ENCODE measurements around the gene CUEDC1. TPM values are rescaled to one million over a fixed set of nuclear protein-coding genes. Genes with fewer than 3 reads are reported as not detected.

The CUEDC1 gene
- total and polyA plus RNA-seq, 2 of the 4 experiments (the other 2 are of a cell fraction): 4.1 to 21.2 TPM

GRCh38 chr17:57984261-57984890 lies 29.2 kb upstream of the CUEDC1 start:
- Histone ChIP-seq H3K27me3 (ENCODE audit: control insufficient read depth, insufficient read depth, low read length) (no peaks in the 10 kb centered on the region), H3K23ac (ENCODE audit: low read depth, low read length) (peak overlapping the region; percentile 90; the same call in 1 of the 2 replicates), H2AFZ (replicated peaks; ENCODE audit: low read length, poor library complexity) (no peak overlapping the region), H3K4me3 (ENCODE audit: insufficient read depth, low read depth, low read length) (peak overlapping the region; percentile 4; the same call in 1 of the 2 replicates), H3K4ac (ENCODE audit: low read depth, low read length) (peak overlapping the region; percentile 59; the same call in 1 of the 2 replicates), H3K27ac (ENCODE audit: insufficient read depth, low read length) (peak overlapping the region; percentile 79; the same call in 1 of the 2 replicates), H3K4me1 (ENCODE audit: control insufficient read depth, insufficient read depth, low read length) (peaks cover 26% of the 10 kb centered on the region), H4K20me1 (ENCODE audit: insufficient read depth, low read length) (peaks cover 46% of the 10 kb centered on the region), H3K9me3 (ENCODE audit: control insufficient read depth, insufficient read depth, low read length) (no peaks in the 10 kb centered on the region), H2BK5ac (ENCODE audit: low read depth, low read length, poor library complexity, severe bottlenecking) (peak overlapping the region; percentile 77), H3K9ac (ENCODE audit: low read depth, low read length) (peak overlapping the region; percentile 57), H3K56ac (ENCODE audit: extremely low read depth, insufficient read depth, low read length) (peak overlapping the region; percentile 35; the same call in 1 of the 2 replicates), H3K4me2 (ENCODE audit: low read depth, low read length) (peak overlapping the region; percentile 90), H3K79me1 (ENCODE audit: low read depth in 1 of 2, low read length in 2 of 2) (peaks cover 14 to 61% of the 10 kb centered on the region in 2 experiments; a peak in 3 of 4 replicates), H4K5ac (ENCODE audit: low read depth, low read length) (no peak overlapping the region), H3K14ac (replicated peaks; ENCODE audit: low read depth, low read length) (0 out of 2 replicates have a peak overlapping the region, but pooled peaks have one; percentile 51), H2BK15ac (ENCODE audit: low read depth, low read length) (peak overlapping the region; percentile 52; the same call in 1 of the 3 replicates), H2AK5ac (ENCODE audit: low read depth, low read length) (no peak overlapping the region; the same call in 1 of the 2 replicates), H2BK20ac (ENCODE audit: low read depth, low read length) (no peak overlapping the region), H3K36me3 (ENCODE audit: control insufficient read depth, insufficient read depth, low read length) (peaks cover 18% of the 10 kb centered on the region), H3K9me1 (ENCODE audit: insufficient read depth, low read length) (peaks cover 12% of the 10 kb centered on the region), H2AK9ac (replicated peaks; ENCODE audit: low read depth, low read length, poor library complexity) (no peak overlapping the region), H3K18ac (ENCODE audit: low read depth, low read length) (peak overlapping the region; percentile 89), H2BK120ac (ENCODE audit: low read depth, low read length) (no peak overlapping the region), H4K8ac (ENCODE audit: low read depth in 2 of 2, low read length in 2 of 2) (peak overlapping the region in 1 of 2 experiments; percentile 33; a peak in 1 of 4 replicates), H4K91ac (ENCODE audit: insufficient read depth, low read depth, low read length) (peak overlapping the region; percentile 33; the same call in 1 of the 2 replicates)
- intact Hi-C loops (cut with micrococcal nuclease): no loop called here
- ChIA-PET CTCF (no interaction called here), POLR2A (ENCODE audit: unreplicated experiment) (interaction anchor here (1.1 kb wide), 1 partner anchor 29 kb away, joined by 4 read pairs; the partner anchor contains the start of gene CUEDC1)
- dilution Hi-C loops (cut with HindIII; ENCODE audit: low sequenced_read_pairs, unreplicated experiment): loop anchor here (25.0 kb wide), 1 partner anchor 122 kb away; the partner anchor contains the start of gene MRPS23
- 0% methylated on average over 1 of the region's 4 CpGs; no CpG with 5 or more reads in 1 of the 2 experiments for WGBS, 2 experiments (ENCODE audit: extremely low coverage in 2 of 2, insufficient read length in 1 of 2)
- DNase-seq: no peak
- no peak for ATAC-seq (ENCODE audit: low read depth)
- in situ Hi-C loops (cut with MboI; ENCODE audit: low sequenced_read_pairs): no loop called here
- BruUV-seq (replicated peaks): no TSS peak
- TF ChIP-seq FOS (IDR thresholded peaks at IDR 0.05; ENCODE audit: low read depth, low read length) (no peak), BHLHE40 (IDR thresholded peaks at IDR 0.05; ENCODE audit: low read depth, low read length) (no peak), CEBPB (IDR thresholded peaks at IDR 0.05; ENCODE audit: low read depth, low read length) (no peak), SMC3 (IDR thresholded peaks at IDR 0.05; ENCODE audit: low read depth, low read length) (no peak), RAD21 (IDR thresholded peaks at IDR 0.05; ENCODE audit: low read length) (no peak), MAFK (IDR thresholded peaks at IDR 0.05; ENCODE audit: low read depth, low read length) (no peak), USF2 (IDR thresholded peaks at IDR 0.05; ENCODE audit: low read depth, low read length) (no peak), RCOR1 (IDR thresholded peaks at IDR 0.05; ENCODE audit: insufficient replicate concordance, low read length) (no peak), NFE2L2 (IDR thresholded peaks at IDR 0.05; ENCODE audit: low read depth, low read length) (no peak), RFX5 (IDR thresholded peaks at IDR 0.05; ENCODE audit: low read depth, low read length) (no peak), MXI1 (IDR thresholded peaks at IDR 0.05; ENCODE audit: borderline replicate concordance, low read depth, low read length) (no peak), CHD1 (IDR thresholded peaks at IDR 0.05; ENCODE audit: low read depth, low read length) (no peak), MAZ (IDR thresholded peaks at IDR 0.05; ENCODE audit: borderline replicate concordance, low read depth, low read length) (no peak), ELK1 (IDR thresholded peaks at IDR 0.05; ENCODE audit: borderline replicate concordance, low read depth, low read length) (no peak), POLR2A (IDR thresholded peaks at IDR 0.05; ENCODE audit: low read depth, low read length) (no peak)

Measured in IMR-90 (cell line).